ENCODE results near the gene ZSWIM6. TPM values are rescaled to one million over a fixed set of nuclear protein-coding genes. Genes with fewer than 3 reads are reported as not detected.

Gene ZSWIM6
- total and polyA plus RNA-seq, 11 donors, result 1.9 to 14.9 (median 6.3) TPM

DNA sequence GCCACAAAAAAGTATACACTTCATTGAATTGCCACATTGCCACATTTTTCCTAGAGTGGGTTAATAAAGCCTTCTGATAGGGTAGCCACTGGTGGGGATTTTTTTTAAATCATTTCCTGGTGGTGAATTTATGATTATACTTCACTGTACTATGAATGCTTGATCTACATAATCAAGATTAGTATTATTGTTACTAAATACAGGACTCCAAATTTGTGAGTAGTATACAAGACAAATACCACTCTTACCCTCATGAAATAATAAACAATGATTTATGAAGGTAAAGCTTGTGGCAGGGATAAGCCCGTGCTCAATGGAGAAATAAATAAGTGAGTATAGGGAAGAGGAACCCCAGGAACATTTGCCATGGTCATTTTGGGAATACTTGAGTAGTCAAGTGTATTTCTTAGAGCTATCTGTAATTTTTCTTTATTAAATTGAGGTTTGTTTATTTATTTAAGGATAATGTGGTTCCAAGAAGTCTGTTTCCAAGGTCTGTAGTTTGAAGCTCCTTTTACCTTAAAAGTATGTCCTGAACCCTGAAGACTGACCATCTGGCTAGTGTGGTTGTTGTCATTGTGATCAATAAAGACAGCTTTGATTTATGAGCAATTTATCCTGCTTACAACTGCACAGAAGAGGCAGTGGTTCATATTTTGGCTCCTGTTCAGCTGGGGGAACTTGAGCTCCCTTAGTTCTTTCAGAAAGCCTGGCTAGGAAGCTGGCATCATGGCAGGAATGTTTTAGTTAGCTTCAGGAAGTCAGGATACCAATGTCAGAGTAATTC is 118.6 kb downstream of the ZSWIM6 start:
- 71 to 90% (median 85%) methylated on average over 1 of the region's 1 CpG for WGBS, 4 donors
- intact Hi-C loops (cut with DNase I), result no loop called here
- DNase-seq (no peak), ATAC-seq (peak in 2 of 4 donors; percentile 49 to 58)
- no peaks in the 10 kb centered on the region for H3K27me3 ChIP-seq
- H3K36me3 ChIP-seq, result no peaks in the 10 kb centered on the region
- H3K4me1 ChIP-seq, result peaks cover 5 to 29% (median 20%) of the 10 kb centered on the region in 12 donors
- H3K4me3 ChIP-seq, result no peak overlapping the region
- TF ChIP-seq CTCF (IDR thresholded peaks at IDR 0.05) (no peak), POLR2A (IDR thresholded peaks at IDR 0.05) (no peak)
- H3K27ac ChIP-seq, result peak overlapping the region in 7 of 12 donors; percentile 23 to 76 (median 46)
- peaks cover 0 to 18% (median 11%) of the 10 kb centered on the region in 12 donors for H3K9me3 ChIP-seq

DNA sequence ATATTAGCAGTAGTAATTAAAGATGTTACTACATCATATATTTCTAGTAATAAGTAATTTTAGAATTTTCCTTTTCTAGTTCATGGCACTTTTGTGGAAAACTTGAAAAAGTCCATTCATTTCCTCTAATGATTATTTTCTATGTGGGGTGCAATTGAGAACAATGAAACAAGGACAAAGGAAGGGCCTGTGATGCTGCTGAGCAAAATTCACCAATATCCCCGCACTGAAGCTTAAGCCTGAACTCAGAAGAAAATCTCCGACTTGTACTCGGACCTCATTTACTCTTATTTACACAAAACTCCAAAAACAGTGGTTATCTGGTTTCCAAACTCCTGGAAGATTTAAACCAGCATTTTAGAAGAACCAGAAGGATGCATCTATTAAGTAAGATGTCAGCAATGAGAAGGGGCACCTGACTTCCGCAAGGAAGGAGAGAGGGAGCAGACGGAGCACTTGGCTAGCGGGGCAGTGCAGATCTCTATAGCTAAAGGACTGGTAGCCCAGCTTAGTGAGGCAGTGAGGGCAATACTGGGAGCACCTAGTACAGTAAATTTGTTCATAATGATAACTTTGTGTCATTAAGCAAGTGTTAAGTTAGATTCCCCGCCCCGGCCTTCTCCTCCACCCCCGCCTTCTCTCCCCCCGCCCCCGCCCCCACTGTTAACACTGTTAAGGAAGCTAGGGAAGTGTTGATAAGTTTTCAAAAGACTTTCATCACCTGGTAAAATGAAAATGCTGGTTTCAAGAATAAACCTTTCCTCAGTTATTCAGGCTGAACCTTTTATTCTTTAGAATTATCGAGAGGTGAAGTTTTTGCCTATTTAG is 123.3 kb downstream of the ZSWIM6 start:
- no peaks in the 10 kb centered on the region for H3K9me3 ChIP-seq
- WGBS, 4 donors, result 78 to 88% (median 85%) methylated on average over 12 of the region's 12 CpGs
- peaks cover 4 to 19% (median 12%) of the 10 kb centered on the region in 12 donors for H3K4me1 ChIP-seq
- ATAC-seq, result no peak
- no peaks in the 10 kb centered on the region for H3K36me3 ChIP-seq
- DNase-seq, result no peak
- H3K27ac ChIP-seq, result no peak overlapping the region
- TF ChIP-seq POLR2A (IDR thresholded peaks at IDR 0.05), result no peak
- TF ChIP-seq CTCF (IDR thresholded peaks at IDR 0.05), result no peak
- intact Hi-C loops (cut with DNase I), result no loop called here
- no peak overlapping the region for H3K4me3 ChIP-seq
- no peaks in the 10 kb centered on the region for H3K27me3 ChIP-seq

- WGBS, 4 donors, result 82 to 88% (median 84%) methylated on average over 3 of the region's 3 CpGs
- intact Hi-C loops (cut with DNase I), result no loop called here
- Histone ChIP-seq H3K4me3 (no peak overlapping the region), H3K9me3 (no peaks in the 10 kb centered on the region), H3K4me1 (peaks cover 0 to 23% (median 9%) of the 10 kb centered on the region in 12 donors), H3K27ac (no peak overlapping the region), H3K27me3 (no peaks in the 10 kb centered on the region), H3K36me3 (no peaks in the 10 kb centered on the region)
- DNase-seq, result no peak
- ATAC-seq, result no peak
- no peak for TF ChIP-seq CTCF (IDR thresholded peaks at IDR 0.05)
- TF ChIP-seq POLR2A (IDR thresholded peaks at IDR 0.05), result no peak
These were observed 128.4 kb downstream of the ZSWIM6 start for GRCh38 chr5:61460471-61460870.

GRCh38 chr5:61461417-61461816 is 129.4 kb downstream of the ZSWIM6 start:
- 91 to 98% (median 92%) methylated on average over 1 of the region's 1 CpG for WGBS, 4 donors

More at GRCh38 chr5:61461417-61461816, 129.4 kb downstream of the ZSWIM6 start:
- Histone ChIP-seq H3K27ac (no peak overlapping the region), H3K27me3 (no peaks in the 10 kb centered on the region), H3K4me1 (peaks cover 0 to 23% (median 9%) of the 10 kb centered on the region in 12 donors), H3K36me3 (no peaks in the 10 kb centered on the region), H3K4me3 (no peak overlapping the region), H3K9me3 (no peaks in the 10 kb centered on the region)
- ATAC-seq (no peak), DNase-seq (no peak)
- no peak for TF ChIP-seq POLR2A (IDR thresholded peaks at IDR 0.05)
- no peak for TF ChIP-seq CTCF (IDR thresholded peaks at IDR 0.05)
- intact Hi-C loops (cut with DNase I), result no loop called here

All from heart left ventricle (tissue), 16 donors.